ENCODE results near the gene CKAP5.

The CKAP5 gene

DNA sequence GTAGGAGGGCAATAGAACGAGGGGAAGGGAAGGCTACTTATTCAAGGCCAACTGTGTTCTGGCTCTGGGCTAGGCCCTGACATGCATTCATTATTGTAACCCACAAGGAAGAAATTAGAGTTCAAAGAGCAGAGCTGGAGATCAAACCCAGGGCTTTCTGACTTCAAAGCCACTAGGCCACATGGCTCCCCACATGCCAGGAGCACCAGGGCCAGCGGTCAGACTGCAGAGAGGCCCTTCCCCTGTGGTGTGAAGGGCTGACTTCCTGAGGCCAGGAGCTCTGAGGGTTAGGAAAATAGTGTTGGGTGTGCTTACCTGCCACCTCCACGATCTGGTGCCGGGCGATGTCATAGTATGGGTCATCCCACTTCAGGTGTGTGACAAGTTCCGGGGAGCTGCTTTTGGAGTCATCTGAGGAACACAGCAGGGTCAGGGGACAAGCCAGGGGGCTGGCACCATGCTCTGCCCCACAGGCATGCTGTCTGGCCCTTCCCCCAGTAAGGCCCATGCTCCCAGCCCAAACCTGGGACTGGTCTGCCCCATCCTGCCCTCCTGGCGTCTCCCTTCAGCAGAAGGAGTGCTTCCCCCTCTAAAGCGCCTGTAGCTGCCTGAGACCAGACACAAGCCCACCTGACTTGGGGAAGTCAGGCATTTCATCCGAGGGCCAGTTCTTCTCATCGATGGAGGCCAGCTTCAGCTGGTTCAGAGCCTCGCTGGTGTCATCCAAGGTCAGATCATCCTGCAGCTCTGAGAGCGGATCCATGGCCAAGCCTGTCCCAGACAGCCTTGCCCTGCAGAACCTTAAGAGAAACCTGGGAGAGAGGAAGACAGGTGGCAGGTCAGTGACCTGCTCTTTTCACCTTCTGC, 150.5 kb downstream of the CKAP5 start:
- DNase-seq: no peak

DNA sequence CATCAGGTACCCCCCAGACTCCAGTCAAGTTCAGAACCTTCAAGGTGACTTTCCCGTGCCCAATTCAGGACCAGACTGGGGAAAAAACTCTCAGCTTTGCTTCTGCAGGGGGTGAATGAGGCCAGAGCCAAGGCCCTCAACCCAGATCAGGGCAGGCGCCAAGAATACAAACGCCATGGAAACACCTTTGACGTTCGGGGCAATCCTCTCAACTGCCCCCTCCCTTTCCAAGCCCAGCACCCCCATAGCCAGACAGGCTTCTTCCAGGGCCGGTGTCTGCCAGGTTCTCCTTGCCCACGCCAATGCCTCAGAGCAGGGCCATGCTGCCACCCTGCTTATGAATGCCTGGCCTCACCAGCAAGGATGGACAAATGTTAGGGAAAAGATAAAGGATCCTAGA, 151.5 kb downstream of the CKAP5 start:
- DNase-seq: no peak

- DNase-seq: no peak
Observed at GRCh38 chr11:46694072-46694471, 152.0 kb downstream of the CKAP5 start.

- DNase-seq: no peak
Observed at GRCh38 chr11:46693597-46694012, 152.5 kb downstream of the CKAP5 start.
